Endothelial cell of umbilical vein (primary cell): ENCODE measurements around the gene TPH1. TPM values are rescaled to one million over a fixed set of nuclear protein-coding genes. Genes with fewer than 3 reads are reported as not detected.
A peak's percentile ranks its signal among the peaks of the same experiment; 100 is the strongest.

Experiments used
- BruUV-seq: library from RNA; stranded (reverse); fragments of 400-500 nt; replicated peaks from 2 replicates; lab custom pipeline; 2021; lab: Mats Ljungman, UMichigan
- CTCF ChIA-PET: fragments of 300-600, 350-600 bp; sonication (Branson Sonifier 250); formaldehyde crosslinking; loops from one replicate; lab custom pipeline; 2021; ENCODE audit warnings: antibody characterized with exemption, inconsistent platforms; lab: Charles Lee
- POLR2A ChIA-PET: fragments of 300-600, 350-600 bp; sonication (Branson Sonifier 250); formaldehyde crosslinking; loops from one replicate; lab custom pipeline; 2021; ENCODE audit warnings: antibody characterized with exemption, inconsistent platforms; lab: Charles Lee
- DNase-seq: peaks from one replicate; pipeline ENCODE4 v3.0.0-alpha.2; 2011; ENCODE audit warnings: low read depth, low spot score
- FAIRE-seq: peaks from 2 replicates; lab custom pipeline; 2011; peaks lifted over from hg19 to GRCh38; lab: Jason Lieb, UNC
- H2AFZ ChIP-seq: 2 replicates; pipeline ENCODE4 v1.6.0; 2012; ENCODE audit warnings: low read depth, low read length, control low read depth, inconsistent platforms
- H3K27ac ChIP-seq: 2 replicates; pipeline ENCODE4 v1.5.1; 2011; ENCODE audit warnings: low read depth, mild to moderate bottlenecking, control low read depth, low read length, moderate library complexity; ENCODE audit not compliant: insufficient read depth
- H3K27me3 ChIP-seq, 2 experiments: 2 replicates each; pipeline versions ENCODE4 v1.6.0 to v1.6.1; 2011; ENCODE audit warnings: low read length in 2 of 2, mixed read lengths in 1 of 2; ENCODE audit not compliant: control insufficient read depth in 2 of 2, insufficient read depth in 2 of 2
- H3K36me3 ChIP-seq, 2 experiments: 2 replicates in 1 of 2; 3 replicates in 1 of 2; pipeline ENCODE4 v1.5.1; 2011; ENCODE audit warnings: low read length in 2 of 2, mild to moderate bottlenecking in 1 of 2, moderate library complexity in 1 of 2; ENCODE audit not compliant: control insufficient read depth in 2 of 2, insufficient read depth in 2 of 2; ENCODE audit errors: extremely low read depth in 1 of 2
- H3K4me1 ChIP-seq: 3 replicates; pipeline ENCODE4 v1.5.1; 2011; ENCODE audit warnings: mild to moderate bottlenecking, low read length; ENCODE audit not compliant: control insufficient read depth, insufficient read depth; ENCODE audit errors: extremely low read depth
- H3K4me2 ChIP-seq: 2 replicates; pipeline ENCODE4 v1.6.1; 2011; ENCODE audit warnings: low read length, control low read depth, mixed read lengths; ENCODE audit not compliant: insufficient read depth
- H3K4me3 ChIP-seq, 3 experiments: fragments of 200-600 bp in 1 of 3; sonication (generic), shearing (Covaris generic) in 1 of 3; replicated peaks in 1 of 3; 2 replicates each; pipeline ENCODE4 v1.5.1; 2011 to 2016; ENCODE audit warnings: control low read depth in 3 of 3, low read length in 3 of 3, mild to moderate bottlenecking in 2 of 3, inconsistent platforms in 1 of 3, low read depth in 1 of 3, moderate library complexity in 1 of 3; ENCODE audit not compliant: insufficient read depth in 1 of 3
- H3K79me2 ChIP-seq: 2 replicates; pipeline ENCODE4 v1.6.0; 2012; ENCODE audit warnings: low read length, inconsistent platforms; ENCODE audit not compliant: control insufficient read depth, insufficient read depth
- H3K9ac ChIP-seq: replicated peaks from 2 replicates; pipeline ENCODE3; 2011; ENCODE audit warnings: low read length, control low read depth; ENCODE audit not compliant: insufficient read depth; ENCODE audit errors: extremely low read depth
- H3K9me1 ChIP-seq: replicated peaks from 3 replicates; pipeline ENCODE4 v1.6.0; 2011; ENCODE audit warnings: mild to moderate bottlenecking, low read length; ENCODE audit not compliant: control insufficient read depth, insufficient read depth; ENCODE audit errors: extremely low read depth
- H3K9me3 ChIP-seq: replicated peaks from 2 replicates; pipeline ENCODE4 v1.5.1; 2012; ENCODE audit warnings: low read length, inconsistent platforms; ENCODE audit not compliant: control insufficient read depth, insufficient read depth
- H4K20me1 ChIP-seq: replicated peaks from 2 replicates; pipeline ENCODE3; 2011; ENCODE audit warnings: mild to moderate bottlenecking, low read length; ENCODE audit not compliant: control insufficient read depth, insufficient read depth; ENCODE audit errors: extremely low read depth
- FOS ChIP-seq: IDR thresholded peaks from 2 replicates; pipeline ENCODE4 v1.6.1; 2011; ENCODE audit warnings: mild to moderate bottlenecking, low read length, moderate library complexity, borderline replicate concordance; ENCODE audit not compliant: insufficient read depth
- JUN ChIP-seq: IDR thresholded peaks from 2 replicates; pipeline ENCODE4 v1.6.1; 2011; ENCODE audit warnings: borderline replicate concordance, low read depth; ENCODE audit not compliant: insufficient read length, insufficient read depth
- POLR2A ChIP-seq: IDR thresholded peaks from 2 replicates; pipeline ENCODE4 v1.6.1; 2012; ENCODE audit warnings: low read depth, mild to moderate bottlenecking, control low read depth, low read length
- POLR2AphosphoS5 ChIP-seq: IDR thresholded peaks from 2 replicates; pipeline ENCODE4 v1.6.1; 2012; ENCODE audit warnings: low read depth, mild to moderate bottlenecking, control low read depth, low read length, moderate library complexity; ENCODE audit not compliant: insufficient read depth
- dilution Hi-C: fragments of 300-500 bp; cut with MboI; formaldehyde crosslinking; loops from one replicate; pipeline ENCODE4 v1.15.0; 2019; ENCODE audit warnings: low sequenced_read_pairs; ENCODE audit not compliant: extremely low pct_ligation_motif_present
- intact Hi-C: fragments of 100-400 bp; cut with micrococcal nuclease; formaldehyde crosslinking; loops from one replicate; pipeline ENCODE4 v1.10.0; 2022
- polyA plus RNA-seq, 4 experiments: library from polyadenylated mRNA; depleted of rRNA in 3 of 4; stranded (reverse) in 3 of 4; unstranded in 1 of 4; fragments of >200 nt; gene quantifications; 2 replicates each; pipeline versions ENCODE4 v1.2.1 to v1.2.3, GENCODE V29; 2011 to 2012; ENCODE audit warnings: missing spikeins in 1 of 4
- total RNA-seq: library from RNA; stranded (reverse); gene quantifications from 2 replicates; pipeline ENCODE4 v1.2.3, GENCODE V29; 2021

The TPH1 gene
- total and polyA plus RNA-seq, 2 donors (not counting 3 experiments of a cell fraction or from before 2014, with no cell fraction given), result 0.07 TPM

- FAIRE-seq, result peak; percentile 82
- intact Hi-C loops, result loop anchor here (1.0 to 5.0 kb wide), 3 partner anchors 68 to 309 kb away; partner anchors contain the start of genes GTF2H1, HPS5 and SAAL1
- peak; percentile 77 for DNase-seq
- Histone ChIP-seq H3K27ac (peak within 1 kb of the TSS; percentile 2), H3K4me3 (peak within 1 kb of the TSS; percentile 59 to 85 (median 62)), H3K36me3 (no peaks in the 10 kb centered on the region), H3K9ac (peak within 1 kb of the TSS; percentile 54), H3K4me1 (peaks cover 9% of the 10 kb centered on the region), H3K27me3 (peaks cover 9 to 16% of the 10 kb centered on the region in 2 experiments), H3K4me2 (peak within 1 kb of the TSS; percentile 70), H3K9me3 (no peaks in the 10 kb centered on the region), H3K9me1 (no peaks in the 10 kb centered on the region), H3K79me2 (no peaks in the 10 kb centered on the region), H4K20me1 (no peaks in the 10 kb centered on the region), H2AFZ (peak within 1 kb of the TSS; percentile 96)
- ChIA-PET CTCF (interaction anchor here (0.7 to 2.3 kb wide), 6 partner anchors 12 to 231 kb away, joined by 3 to 5 read pairs (median 4); partner anchors contain the start of gene SAAL1), POLR2A (no interaction called here)
- TF ChIP-seq JUN (no peak), POLR2AphosphoS5 (peak; percentile 75), POLR2A (peak; percentile 78), FOS (no peak)
- no TSS peak for BruUV-seq
- dilution Hi-C loops, result no loop called here
Measured at GRCh38 chr11:18012906-18013781, 32.9 kb downstream of the TPH1 start, which contains the start of gene SERGEF. SERGEF (minus strand) TSS chr11:18013047; CDS start chr11:18013010, 37 bp downstream.
